Tracheal epithelial cell (primary cell): ENCODE results near the gene FOXL2. TPM values are rescaled to one million over a fixed set of nuclear protein-coding genes. Genes with fewer than 3 reads are reported as not detected.

Source experiments
- total RNA-seq: library from RNA; depleted of rRNA; stranded (reverse); fragments of >200 nt; gene quantifications from 2 replicates; pipeline ENCODE4 v1.2.1, GENCODE V29; 2014

FOXL2 gene
- 0.24 TPM in 1 of 2 replicates, not detected in the other for total RNA-seq

GRCh38 chr3:138946663-138947494 is at the start of gene FOXL2, which contains the start of gene FOXL2NB:
Gene FOXL2, minus strand, starts transcription at chr3:138947137. Its CDS starts 415 bp downstream, at chr3:138946722.
Gene FOXL2NB, plus strand, starts transcription at chr3:138947217. Its CDS starts 148 bp downstream, at chr3:138947365.

Other genes starting within 250 kb of the FOXL2 start
- gene PIK3CB, start 112.2 kb downstream of the FOXL2 start, total RNA-seq, result 13.0 and 15.3 TPM in 2 replicates
- 0.96 TPM in 1 of 2 replicates, not detected in the other for gene FOXL2NB, start 80 bp upstream of the FOXL2 start, total RNA-seq
- gene PRR23A, start 59.1 kb upstream of the FOXL2 start, total RNA-seq, result not detected in 2 replicates
- not detected in 2 replicates for gene PRR23B, start 73.8 kb upstream of the FOXL2 start, total RNA-seq
- not detected in 2 replicates for gene PRR23C, start 97.8 kb upstream of the FOXL2 start, total RNA-seq